GM15510 (cell line): Measurements from ENCODE around the gene INF2.

ENCODE experiments used
- POLR2A ChIP-seq: IDR thresholded peaks from 3 replicates; pipeline ENCODE4 v1.6.1; 2011; ENCODE audit warnings: borderline replicate concordance; ENCODE audit not compliant: insufficient read length; ENCODE audit errors: extremely low read depth

Gene INF2

DNA sequence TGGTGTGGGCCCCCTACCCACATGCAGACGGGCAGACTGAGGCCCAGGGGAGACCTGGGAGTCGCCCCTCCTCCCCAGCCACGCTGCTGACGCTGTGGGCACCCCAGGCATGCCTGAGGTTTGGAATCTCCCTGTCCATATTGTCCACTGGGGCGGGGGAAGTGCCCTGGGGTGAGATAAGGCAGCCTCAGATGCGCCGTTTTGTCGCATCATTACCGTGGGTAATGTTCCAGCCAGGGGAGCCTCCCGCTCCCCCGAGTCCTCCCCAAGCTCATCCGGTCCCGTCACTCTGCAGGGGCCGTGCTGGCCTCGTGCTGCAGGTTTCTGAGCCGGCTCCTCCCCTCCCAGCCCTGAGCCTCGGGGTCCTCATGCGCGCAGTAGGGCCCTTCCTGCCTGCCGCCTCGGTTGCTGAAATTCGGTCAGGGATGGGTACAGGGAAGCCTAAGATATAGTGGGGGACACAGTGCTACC is 11.4 kb downstream of the INF2 start:
- TF ChIP-seq POLR2A = no peak

DNA sequence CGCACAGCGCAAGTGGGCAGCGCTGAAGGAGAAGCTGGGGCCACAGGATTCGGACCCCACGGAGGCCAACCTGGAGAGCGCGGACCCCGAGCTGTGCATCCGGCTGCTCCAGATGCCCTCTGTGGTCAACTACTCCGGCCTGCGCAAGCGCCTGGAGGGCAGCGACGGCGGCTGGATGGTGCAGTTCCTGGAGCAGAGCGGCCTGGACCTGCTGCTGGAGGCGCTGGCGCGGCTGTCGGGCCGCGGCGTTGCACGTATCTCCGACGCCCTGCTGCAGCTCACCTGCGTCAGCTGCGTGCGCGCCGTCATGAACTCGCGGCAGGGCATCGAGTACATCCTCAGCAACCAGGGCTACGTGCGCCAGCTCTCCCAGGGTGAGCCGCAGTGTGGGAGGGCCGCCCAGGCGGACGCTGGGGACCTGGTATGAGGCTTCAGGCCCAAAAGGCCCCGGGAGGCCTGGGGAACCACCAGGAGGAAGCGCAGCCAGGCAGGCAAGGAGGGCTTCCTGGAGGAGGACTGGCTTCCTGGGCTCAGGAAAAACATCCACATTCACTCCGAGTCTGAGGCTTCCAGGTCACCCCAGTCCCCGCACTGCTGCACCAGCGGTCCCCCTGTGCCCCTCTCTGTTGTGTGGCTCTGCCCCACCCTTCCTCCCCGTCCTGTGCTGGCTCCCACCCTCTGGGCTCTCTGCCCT is 12.1 kb downstream of the INF2 start:
- TF ChIP-seq POLR2A = no peak

DNA sequence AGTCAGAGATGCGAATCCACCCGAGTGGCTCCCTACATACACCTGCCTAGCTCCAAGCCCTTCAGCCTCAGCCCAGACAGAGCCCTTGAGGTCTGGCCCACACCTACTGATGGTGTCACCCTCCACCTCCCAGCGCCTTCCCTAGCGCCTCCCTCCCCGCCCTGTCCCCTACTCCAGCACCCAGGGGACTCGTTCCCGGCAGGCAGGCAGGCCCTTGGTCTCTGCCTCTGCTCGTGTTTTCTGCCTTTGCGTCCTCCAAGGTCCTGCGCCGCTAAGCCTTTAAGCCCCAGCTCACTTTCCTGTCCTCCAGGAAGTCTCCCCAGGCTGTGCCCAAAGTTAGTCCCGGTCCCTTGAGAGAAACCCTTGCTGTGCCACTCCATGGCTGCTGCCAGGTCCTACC is 12.7 kb downstream of the INF2 start:
- TF ChIP-seq POLR2A = no peak

DNA sequence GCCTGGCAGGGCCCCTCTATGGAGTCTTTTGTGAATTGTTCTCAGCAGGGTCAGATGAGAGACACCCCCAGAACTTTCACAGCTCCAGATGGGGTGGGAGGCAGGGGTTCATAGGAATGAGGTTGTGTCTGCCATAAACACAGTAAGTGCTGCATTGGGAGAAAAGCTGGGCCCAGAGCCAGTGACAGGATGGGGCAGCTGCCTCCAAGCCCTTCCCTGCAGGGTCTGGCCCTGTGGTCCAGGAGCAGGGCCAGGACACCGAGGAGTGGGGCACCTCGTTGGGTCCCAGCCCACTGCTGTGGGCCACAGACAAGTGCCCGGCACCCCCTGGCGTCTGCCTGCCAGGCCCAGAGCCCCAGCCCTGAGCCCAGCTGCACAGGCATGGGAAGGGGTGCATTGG is 13.3 kb downstream of the INF2 start:
- no peak for TF ChIP-seq POLR2A

DNA sequence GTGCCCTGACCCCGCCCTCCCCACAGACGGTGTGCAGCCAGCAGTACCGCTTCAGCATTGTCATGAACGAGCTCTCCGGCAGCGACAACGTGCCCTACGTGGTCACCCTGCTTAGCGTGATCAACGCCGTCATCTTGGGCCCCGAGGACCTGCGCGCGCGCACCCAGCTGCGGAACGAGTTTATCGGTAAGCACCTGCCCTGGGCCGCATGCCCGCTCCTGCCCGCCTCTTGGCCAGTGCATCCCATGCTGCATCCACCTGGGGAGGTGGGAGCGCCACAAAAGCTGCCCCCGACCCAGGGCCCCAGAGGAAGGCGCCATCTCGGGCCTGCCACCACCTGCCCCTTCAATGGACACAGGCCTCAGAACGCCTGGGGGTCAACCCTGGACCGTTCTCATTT is 13.9 kb downstream of the INF2 start:
- no peak for TF ChIP-seq POLR2A

DNA sequence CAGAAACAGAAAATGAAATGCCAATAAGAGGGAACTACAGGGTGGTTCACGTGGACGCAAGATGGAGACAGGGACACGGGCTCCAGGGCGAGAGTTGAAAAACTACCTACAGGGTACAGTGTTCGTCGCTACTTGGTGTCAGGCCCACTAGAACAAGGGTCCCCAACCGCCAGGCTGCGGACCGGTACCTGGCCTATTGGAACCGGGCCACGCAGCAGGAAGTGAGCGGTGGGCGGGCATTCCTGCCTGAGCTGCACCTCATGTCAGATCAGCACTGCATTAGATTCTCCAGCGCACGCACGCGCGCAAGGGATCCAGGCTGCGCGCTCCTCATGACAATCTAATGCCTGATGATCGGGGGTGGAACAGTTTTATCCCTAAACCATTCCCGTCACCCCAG is 14.8 kb downstream of the INF2 start:
- no peak for TF ChIP-seq POLR2A

DNA sequence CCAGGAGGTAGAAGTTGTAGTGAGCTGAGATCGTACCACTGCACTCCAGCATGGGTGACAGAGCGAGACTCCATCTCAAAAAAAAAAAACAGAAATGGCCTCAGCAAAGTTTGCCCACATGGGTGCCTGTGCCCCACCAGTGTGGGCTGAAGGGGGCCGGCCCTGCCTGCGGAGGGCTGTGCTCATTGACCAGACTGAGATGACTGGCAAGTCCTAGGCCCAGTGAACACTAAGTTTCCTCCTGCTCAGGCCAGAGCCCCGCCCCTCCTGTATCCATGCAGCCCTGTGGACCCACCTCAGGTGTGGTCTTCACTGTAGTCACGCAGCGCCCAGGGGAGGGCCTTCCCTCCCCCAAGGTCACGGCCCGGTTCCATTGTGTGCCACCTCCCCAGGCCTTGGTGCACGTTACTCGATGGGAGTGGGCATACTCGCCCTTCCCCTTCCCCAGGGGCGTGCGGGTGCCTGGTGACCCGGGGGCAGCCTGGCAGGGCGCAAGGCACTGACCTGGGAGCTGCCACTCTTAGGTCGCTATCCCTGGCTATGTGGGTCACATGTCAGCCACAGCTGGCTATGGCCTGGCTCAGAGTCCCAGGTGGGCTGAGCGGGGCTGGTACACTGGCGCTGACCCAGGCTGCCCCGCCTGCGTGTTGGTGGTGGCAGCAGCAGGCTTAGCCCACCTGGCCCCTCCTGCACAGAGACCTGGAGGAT is 16.1 kb downstream of the INF2 start:
- no peak for TF ChIP-seq POLR2A

DNA sequence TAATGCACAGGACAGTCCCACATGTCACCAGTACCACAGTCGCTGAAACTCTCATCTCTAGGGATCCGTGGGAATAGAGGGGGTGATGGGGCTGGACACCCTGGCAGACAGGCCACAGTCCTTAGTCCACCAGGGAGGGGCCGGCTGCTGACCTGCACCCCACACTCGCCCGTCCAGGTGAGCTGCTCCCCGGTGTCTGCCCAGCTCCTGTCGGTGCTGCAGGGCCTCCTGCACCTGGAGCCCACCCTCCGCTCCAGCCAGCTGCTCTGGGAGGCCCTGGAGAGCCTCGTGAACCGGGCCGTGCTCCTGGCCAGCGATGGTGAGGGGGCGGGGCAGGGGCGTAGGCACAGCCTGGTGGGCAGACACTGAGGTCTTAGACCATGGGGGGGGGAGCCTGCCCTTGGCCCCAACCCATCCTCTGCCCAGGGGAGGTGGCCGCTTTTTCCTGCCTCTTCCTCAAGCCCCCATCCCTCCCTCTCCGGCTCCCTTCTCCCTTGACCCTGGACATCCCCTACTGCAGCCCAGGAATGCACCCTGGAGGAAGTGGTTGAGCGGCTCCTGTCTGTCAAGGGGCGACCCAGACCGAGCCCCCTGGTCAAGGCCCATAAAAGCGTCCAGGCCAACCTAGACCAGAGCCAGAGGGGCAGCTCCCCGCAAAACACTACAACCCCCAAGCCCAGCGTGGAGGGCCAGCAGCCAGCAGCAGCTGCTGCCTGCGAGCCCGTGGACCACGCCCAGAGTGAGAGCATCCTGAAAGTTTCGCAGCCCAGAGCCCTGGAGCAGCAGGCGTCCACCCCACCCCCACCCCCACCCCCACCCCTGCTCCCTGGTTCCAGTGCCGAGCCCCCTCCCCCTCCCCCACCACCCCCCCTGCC is 17.6 kb downstream of the INF2 start:
- no peak for TF ChIP-seq POLR2A

DNA sequence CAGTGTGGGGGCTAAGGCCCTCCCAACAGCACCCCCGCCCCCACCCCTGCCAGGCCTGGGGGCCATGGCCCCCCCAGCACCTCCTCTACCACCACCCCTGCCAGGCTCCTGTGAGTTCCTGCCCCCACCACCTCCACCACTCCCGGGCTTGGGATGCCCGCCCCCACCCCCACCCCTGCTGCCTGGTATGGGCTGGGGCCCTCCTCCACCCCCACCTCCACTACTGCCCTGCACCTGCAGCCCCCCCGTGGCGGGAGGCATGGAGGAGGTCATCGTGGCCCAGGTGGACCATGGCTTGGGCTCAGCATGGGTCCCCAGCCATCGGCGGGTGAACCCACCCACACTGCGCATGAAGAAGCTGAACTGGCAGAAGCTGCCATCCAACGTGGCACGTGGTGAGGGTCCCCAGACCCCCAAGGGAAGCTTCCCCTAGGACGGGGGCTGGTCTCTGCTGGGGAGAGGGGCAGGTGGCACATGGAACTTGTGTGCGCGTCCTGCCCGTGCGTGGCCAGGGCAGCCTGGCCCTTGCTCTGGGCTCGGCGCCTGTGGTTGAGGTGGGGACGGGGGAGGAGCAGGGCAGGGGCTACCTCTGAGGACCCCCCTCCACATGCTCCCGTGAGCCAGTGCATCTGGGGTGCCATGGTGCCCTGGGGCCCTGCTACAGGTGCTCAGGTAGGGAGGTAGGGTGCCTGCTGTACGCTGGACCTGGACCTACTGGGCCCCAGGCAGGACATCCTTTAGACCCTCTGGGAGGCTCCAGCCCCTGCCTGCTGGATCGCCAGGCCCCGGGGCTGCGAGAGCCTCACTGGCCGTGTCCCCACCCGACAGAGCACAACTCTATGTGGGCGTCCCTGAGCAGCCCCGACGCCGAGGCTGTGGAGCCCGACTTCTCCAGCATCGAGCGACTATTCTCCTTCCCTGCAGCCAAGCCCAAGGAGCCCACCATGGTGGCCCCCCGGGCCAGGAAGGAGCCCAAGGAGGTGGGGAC is 18.5 kb downstream of the INF2 start:
- TF ChIP-seq POLR2A = no peak

DNA sequence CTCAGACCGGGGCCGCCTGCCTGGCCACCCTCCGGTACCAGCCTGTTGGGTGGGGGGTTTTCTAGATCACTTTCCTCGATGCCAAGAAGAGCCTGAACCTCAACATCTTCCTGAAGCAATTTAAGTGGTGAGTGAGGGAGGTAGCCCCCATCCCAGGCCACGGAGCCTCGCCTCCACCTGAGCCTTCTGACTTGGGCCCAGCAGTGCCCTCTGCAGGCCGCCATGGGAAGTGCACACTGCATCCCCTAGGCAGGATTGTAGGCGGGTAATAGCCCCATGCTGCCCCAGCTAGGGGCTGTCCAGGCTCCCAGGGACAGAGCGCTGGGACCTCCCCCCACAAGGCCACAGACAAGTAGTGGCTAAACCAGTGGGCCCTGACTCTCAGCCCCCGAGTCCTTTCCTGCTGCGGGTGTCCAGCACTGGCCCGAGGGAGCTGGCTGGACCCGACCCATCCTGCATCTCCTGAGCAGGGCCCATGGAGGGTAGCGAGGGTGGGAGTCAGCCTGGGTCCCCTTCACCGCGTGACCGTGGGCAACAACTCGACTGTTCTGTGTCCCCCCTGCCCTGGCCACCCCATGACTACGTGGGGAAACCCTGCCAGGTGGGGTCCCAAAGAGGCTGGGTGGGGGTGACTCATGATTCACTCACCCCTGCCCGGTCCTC is 19.3 kb downstream of the INF2 start:
- no peak for TF ChIP-seq POLR2A

DNA sequence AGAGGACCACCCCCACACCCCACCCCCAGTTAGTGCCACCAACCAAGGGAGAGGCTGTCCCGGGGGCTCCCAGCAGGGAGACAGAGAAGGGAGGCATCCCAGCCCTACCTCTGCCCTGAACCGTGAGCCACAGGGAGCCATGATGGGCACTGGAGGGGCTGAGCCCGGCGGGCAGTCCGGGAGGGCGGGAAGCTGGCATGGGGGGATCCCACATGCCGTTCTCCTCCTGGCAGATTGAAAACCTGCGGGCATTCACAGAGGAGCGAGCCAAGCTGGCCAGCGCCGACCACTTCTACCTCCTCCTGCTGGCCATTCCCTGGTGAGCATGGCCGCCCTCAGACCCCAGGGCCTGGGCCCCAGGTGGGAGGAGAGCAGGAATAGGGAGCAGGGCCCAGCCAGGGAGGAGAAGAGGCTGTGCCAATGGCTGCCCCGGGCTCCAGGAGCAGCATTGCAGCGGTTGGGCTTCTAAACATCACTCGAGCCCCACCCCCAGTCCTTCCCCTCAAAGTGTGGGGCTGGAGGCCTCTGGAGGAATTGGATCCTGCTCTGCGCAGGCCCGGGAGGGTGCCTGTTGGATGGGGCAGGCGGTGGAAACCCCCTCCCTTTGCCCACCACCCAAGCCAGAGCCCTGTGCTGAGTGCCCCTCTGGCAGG is 20.1 kb downstream of the INF2 start:
- no peak for TF ChIP-seq POLR2A

DNA sequence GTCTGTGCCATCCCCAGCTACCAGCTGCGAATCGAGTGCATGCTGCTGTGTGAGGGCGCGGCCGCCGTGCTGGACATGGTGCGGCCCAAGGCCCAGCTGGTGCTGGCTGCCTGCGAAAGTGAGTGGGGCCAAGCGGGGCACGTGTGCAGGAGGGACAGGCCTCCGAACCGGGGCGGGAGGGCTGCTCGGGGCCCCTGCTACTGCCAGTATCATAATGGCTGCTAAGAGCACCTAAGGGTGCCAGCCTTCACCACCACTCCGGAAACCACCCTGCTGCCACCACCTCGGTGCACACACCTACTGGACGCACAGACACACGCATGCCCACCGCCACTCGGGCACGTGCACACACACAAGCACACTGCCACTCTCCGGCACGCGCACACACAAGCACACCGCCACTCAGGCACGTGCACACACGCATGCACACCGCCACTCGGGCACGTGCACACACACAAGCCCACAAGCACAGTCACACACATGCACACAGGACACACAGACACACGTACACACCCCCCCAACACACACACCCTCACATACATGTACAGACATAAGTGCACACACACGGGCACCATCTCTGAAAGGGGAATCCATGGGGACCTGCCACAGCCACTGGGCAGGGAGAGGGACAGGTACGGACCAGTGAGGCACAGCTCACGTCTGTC is 20.8 kb downstream of the INF2 start:
- no peak for TF ChIP-seq POLR2A

DNA sequence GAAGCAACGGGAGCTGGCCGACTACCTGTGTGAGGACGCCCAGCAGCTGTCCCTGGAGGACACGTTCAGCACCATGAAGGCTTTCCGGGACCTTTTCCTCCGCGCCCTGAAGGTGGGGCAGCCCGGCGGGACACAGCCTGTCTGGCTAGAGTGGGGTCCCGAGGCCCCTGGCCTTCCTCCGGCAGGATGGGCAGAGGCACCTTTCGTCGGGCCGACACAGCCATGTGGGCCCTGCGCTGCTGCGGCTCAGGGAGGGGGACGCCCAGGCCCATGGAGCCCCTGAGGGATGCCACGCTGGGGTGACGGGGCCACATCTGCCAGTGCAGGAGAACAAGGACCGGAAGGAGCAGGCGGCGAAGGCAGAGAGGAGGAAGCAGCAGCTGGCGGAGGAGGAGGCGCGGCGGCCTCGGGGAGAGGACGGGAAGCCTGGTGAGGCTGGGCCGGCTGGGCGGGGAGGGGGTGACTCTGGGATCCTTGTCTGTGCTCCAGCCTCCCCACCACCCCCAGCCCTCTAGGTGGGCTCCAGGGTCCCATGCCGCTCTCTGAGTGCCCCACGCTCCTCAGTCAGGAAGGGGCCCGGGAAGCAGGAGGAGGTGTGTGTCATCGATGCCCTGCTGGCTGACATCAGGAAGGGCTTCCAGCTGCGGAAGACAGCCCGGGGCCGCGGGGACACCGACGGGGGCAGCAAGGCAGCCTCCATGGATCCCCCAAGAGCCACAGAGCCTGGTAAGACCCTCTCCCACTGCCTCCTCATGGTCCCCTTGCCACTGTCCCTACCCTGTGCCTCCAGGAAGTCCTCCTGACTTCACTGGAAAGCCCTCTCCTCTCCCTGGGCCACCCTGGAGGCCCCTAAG is 23.7 kb downstream of the INF2 start:
- no peak for TF ChIP-seq POLR2A

DNA sequence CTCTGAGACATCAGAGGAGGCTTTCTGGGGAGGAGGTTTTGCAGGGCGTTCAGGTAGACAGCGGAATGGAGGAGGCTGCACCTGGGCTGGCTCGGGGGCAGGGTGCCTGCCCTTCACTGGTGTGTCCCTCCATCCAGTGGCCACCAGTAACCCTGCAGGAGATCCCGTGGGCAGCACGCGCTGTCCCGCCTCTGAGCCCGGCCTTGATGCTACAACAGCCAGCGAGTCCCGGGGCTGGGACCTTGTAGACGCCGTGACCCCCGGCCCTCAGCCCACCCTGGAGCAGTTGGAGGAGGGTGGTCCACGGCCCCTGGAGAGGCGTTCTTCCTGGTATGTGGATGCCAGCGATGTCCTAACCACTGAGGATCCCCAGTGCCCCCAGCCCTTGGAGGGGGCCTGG is 24.6 kb downstream of the INF2 start:
- TF ChIP-seq POLR2A = no peak
